Ishikawa (cell line): Measurements from ENCODE around the gene DTX3.

Source experiments
- CEBPB ChIP-seq: IDR thresholded peaks from 2 replicates; pipeline ENCODE4 v1.6.1; 2012
- CREB1 ChIP-seq: IDR thresholded peaks from 2 replicates; pipeline ENCODE4 v1.6.1; 2012; ENCODE audit warnings: low read depth
- EGR1 ChIP-seq: IDR thresholded peaks from 2 replicates; pipeline ENCODE4 v1.6.1; 2012
- EP300 ChIP-seq: IDR thresholded peaks from 2 replicates; pipeline ENCODE4 v1.6.1; 2012; ENCODE audit warnings: borderline replicate concordance
- FOXM1 ChIP-seq: IDR thresholded peaks from 2 replicates; pipeline ENCODE4 v1.6.1; 2012; ENCODE audit warnings: low read depth, borderline replicate concordance
- NFIC ChIP-seq: IDR thresholded peaks from 2 replicates; pipeline ENCODE4 v1.6.1; 2012
- RAD21 ChIP-seq: IDR thresholded peaks from 2 replicates; pipeline ENCODE4 v1.6.1; 2012; ENCODE audit warnings: low read depth
- TAF1 ChIP-seq: IDR thresholded peaks from 2 replicates; pipeline ENCODE4 v1.6.1; 2012; ENCODE audit warnings: low read depth, mild to moderate bottlenecking
- TCF12 ChIP-seq: IDR thresholded peaks from 2 replicates; pipeline ENCODE4 v1.6.1; 2012; ENCODE audit warnings: low read depth
- TEAD4 ChIP-seq: IDR thresholded peaks from 2 replicates; pipeline ENCODE4 v1.6.1; 2012
- YY1 ChIP-seq: IDR thresholded peaks from 2 replicates; pipeline ENCODE4 v1.6.1; 2012; ENCODE audit warnings: low read depth
- ZBTB7A ChIP-seq: IDR thresholded peaks from 2 replicates; pipeline ENCODE4 v1.6.1; 2012; ENCODE audit warnings: low read depth
- TF ChIP-seq, protein P1 (sequence below): IDR thresholded peaks from 2 replicates; pipeline ENCODE4 v1.6.1; 2012; ENCODE audit warnings: low read depth, mild to moderate bottlenecking
- TF ChIP-seq, protein P2 (sequence below): IDR thresholded peaks from 2 replicates; pipeline ENCODE4 v1.6.1; 2012
- TF ChIP-seq, protein P3 (sequence below): IDR thresholded peaks from 2 replicates; pipeline ENCODE4 v1.6.1; 2012

Gene DTX3

DNA sequence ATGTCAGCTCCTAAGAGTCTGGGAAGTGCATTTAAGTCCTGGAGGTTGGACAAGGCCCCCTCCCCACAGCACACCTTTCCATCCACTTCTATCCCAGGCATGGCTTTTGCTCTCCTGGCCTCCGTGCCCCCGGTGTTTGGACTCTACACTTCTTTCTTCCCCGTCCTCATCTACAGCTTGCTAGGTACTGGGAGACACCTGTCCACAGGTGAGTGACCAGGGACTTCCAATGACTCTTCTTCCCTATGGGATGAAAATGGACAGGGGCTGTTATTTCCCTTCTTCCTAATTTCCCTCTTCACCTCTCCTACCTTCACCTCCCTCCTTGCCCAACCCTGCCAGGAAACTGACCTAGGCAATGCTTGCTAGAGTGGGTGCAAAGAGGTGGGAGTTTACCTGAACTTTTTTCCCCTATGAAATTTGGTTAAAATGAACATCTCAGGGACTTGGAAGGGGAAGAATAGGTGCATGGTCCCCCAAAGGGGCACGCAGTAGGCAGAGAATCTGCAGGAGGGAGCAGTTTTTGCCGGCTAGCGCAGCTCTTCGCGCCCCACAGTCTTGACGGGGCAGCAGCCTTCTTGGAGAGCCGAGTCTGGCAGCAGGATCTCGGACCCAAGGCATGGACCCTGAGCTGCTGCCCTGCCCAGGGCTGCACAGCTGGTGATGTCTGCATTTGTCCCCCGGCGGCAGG lies 15.8 kb downstream of the DTX3 start:
- TF ChIP-seq TAF1 (no peak), CEBPB (no peak), FOXM1 (no peak)

DNA sequence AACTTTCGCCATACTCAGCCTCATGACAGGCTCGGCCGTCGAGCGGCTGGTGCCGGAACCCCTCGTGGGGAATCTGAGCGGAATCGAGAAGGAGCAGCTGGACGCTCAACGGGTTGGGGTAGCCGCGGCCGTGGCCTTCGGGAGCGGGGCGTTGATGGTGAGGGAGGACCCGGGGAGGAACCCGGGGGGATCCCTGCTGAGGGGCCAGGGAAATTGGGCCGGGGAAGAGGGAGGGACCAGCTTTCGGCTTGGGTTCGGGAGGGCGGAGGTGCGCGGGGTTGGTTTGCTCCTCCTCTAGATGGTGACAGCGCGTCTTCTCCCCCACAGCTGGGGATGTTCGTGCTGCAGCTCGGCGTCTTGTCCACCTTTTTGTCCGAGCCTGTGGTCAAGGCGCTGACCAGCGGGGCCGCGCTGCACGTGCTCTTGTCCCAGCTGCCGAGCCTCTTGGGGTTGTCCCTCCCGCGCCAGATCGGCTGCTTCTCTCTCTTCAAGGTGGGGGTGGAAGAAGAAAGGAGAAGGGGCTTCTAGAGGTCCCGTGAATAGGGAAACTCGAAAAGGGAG lies 16.4 kb downstream of the DTX3 start:
- TF ChIP-seq, protein P1, sequence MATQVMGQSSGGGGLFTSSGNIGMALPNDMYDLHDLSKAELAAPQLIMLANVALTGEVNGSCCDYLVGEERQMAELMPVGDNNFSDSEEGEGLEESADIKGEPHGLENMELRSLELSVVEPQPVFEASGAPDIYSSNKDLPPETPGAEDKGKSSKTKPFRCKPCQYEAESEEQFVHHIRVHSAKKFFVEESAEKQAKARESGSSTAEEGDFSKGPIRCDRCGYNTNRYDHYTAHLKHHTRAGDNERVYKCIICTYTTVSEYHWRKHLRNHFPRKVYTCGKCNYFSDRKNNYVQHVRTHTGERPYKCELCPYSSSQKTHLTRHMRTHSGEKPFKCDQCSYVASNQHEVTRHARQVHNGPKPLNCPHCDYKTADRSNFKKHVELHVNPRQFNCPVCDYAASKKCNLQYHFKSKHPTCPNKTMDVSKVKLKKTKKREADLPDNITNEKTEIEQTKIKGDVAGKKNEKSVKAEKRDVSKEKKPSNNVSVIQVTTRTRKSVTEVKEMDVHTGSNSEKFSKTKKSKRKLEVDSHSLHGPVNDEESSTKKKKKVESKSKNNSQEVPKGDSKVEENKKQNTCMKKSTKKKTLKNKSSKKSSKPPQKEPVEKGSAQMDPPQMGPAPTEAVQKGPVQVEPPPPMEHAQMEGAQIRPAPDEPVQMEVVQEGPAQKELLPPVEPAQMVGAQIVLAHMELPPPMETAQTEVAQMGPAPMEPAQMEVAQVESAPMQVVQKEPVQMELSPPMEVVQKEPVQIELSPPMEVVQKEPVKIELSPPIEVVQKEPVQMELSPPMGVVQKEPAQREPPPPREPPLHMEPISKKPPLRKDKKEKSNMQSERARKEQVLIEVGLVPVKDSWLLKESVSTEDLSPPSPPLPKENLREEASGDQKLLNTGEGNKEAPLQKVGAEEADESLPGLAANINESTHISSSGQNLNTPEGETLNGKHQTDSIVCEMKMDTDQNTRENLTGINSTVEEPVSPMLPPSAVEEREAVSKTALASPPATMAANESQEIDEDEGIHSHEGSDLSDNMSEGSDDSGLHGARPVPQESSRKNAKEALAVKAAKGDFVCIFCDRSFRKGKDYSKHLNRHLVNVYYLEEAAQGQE: 0 out of 2 replicates have a peak, but pooled peaks have one; percentile 3
- no peak for TF ChIP-seq CEBPB

DNA sequence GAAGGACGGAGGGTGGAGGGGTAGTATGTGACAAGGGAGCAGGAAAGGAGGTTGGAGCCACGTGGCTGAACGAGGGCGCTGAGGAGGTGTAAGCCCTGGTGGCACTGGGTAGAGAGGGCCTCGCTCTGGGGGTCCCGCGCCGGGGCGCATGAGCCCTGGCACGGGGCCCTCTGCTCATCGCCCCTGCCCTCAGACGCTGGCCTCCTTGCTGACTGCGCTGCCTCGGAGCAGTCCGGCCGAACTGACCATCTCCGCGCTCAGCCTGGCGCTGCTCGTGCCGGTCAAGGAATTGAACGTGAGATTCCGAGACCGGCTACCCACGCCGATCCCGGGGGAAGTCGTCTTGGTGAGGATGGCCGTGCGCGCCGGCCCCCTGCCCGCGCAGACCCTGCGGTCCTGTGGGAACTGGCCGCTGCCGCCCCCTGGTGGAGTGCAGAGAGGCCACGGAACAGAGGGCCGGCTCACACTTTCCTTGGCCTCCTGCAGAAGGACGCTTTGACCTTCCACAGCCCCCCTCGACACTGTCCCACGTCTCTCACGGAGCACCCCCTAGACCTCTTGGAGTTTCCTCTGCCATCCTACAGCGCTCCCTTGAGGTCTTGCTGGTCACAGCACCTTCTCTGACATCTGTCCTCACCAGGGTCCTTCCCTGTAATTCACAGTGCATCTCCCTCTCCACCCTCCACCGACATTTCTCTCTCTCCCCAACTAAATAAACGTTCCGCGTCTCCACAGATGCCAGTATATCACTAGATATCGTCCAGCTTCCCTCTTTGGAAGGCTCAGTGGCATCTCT lies 17.1 kb downstream of the DTX3 start:
- TF ChIP-seq TAF1: no peak
- no peak for TF ChIP-seq FOXM1
- TF ChIP-seq CREB1: no peak
- TF ChIP-seq NFIC: no peak
- TF ChIP-seq EP300: no peak
- TF ChIP-seq, protein P1: 0 out of 2 replicates have a peak, but pooled peaks have one; percentile 4
- TF ChIP-seq YY1: no peak
- TF ChIP-seq, protein P2, sequence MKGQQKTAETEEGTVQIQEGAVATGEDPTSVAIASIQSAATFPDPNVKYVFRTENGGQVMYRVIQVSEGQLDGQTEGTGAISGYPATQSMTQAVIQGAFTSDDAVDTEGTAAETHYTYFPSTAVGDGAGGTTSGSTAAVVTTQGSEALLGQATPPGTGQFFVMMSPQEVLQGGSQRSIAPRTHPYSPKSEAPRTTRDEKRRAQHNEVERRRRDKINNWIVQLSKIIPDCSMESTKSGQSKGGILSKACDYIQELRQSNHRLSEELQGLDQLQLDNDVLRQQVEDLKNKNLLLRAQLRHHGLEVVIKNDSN: no peak
- TF ChIP-seq, protein P3, sequence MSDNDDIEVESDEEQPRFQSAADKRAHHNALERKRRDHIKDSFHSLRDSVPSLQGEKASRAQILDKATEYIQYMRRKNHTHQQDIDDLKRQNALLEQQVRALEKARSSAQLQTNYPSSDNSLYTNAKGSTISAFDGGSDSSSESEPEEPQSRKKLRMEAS: no peak
- TF ChIP-seq EGR1: no peak
- TF ChIP-seq ZBTB7A: peak; percentile 97
- no peak for TF ChIP-seq CEBPB
- peak; percentile 84 for TF ChIP-seq RAD21

DNA sequence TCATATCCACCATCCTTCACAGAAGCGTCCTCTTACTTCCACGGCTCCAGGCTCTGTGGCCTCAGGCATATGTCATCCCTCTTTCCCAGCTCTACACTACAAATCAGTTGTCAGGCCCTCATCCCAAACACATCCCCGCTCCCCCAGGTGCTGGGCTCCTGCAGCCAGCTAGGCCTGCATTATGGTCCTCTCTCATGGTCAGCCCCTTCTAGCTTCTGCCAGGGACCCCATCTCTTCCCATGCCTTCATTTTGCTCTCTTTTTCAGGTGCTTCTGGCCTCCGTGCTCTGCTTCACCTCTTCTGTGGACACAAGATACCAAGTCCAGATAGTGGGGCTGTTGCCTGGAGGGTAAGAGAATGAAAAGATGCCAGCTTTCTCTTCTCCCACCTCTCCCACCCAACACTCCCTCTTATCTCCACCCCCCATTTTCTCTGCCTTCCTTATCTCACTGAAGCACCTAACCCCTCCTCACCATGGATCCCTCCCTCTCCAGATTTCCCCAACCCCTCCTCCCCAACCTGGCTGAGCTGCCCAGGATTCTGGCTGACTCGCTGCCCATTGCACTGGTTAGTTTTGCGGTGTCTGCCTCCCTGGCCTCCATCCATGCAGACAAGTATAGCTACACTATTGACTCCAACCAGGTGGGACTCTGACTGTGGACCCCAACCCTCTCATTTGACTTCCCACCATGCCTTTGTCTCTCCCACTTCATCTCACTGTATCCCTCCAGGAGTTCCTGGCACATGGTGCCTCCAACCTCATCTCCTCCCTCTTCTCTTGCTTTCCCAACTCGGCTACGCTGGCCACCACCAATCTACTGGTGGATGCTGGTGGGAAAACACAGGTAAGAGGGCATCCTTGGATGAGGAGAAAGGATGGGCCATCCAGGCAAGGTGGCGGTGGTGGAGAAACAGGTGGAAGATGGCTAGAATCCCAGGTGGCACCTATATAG lies 17.9 kb downstream of the DTX3 start:
- TF ChIP-seq CREB1 (no peak), TAF1 (no peak), NFIC (no peak)
- TF ChIP-seq, protein P2: no peak

DNA sequence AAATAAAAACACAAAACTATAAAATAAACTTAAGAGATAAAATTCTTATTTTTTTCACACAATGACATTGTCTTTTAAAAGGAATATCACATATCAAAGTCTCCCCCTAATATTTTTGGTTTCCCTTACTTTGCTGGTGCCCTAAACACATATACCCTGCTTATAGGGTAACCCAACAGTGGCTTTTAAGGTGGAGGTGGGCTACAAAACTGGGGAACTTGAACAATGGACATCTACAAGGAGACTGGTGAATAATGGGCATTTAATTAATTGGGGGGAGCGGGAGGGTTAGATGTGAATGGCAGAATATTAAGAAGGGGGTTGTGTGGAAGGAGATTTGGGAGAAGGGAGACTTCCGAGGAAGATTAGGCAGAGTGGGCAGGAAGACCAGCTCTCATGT lies 18.8 kb downstream of the DTX3 start:
- TF ChIP-seq YY1 (no peak), NFIC (no peak), TCF12 (no peak), TAF1 (no peak), EP300 (no peak), CEBPB (no peak), ZBTB7A (no peak), EGR1 (no peak), CREB1 (no peak), RAD21 (no peak), FOXM1 (no peak), TEAD4 (no peak)
- TF ChIP-seq, protein P2: no peak
- TF ChIP-seq, protein P1: no peak
